OCI-LY1 (cell line): ENCODE measurements around the gene POU6F2.

Experiments used
- CTCF ChIP-seq: fragments of 200-600 bp; sonication (generic), shearing (Covaris generic); IDR thresholded peaks from 2 replicates; pipeline ENCODE4 v1.5.1; 2017; ENCODE audit warnings: mild to moderate bottlenecking, antibody characterized with exemption, low read length, moderate library complexity, mixed read lengths
- EZH2 ChIP-seq: fragments of 200-600 bp; sonication (generic), shearing (Covaris generic); IDR thresholded peaks from 2 replicates; pipeline ENCODE4 v1.8.0; 2017; ENCODE audit warnings: borderline replicate concordance, mixed run types, mild to moderate bottlenecking, antibody characterized with exemption, low read length, moderate library complexity, mixed read lengths

GRCh38 chr7:39183796-39184195 lies 206.1 kb downstream of the POU6F2 start:
- TF ChIP-seq CTCF (no peak), EZH2 (no peak)
